Thyroid gland (tissue), 4 donors: ENCODE results near the gene EML5.

ENCODE experiments used
- CTCF ChIP-seq, 6 experiments: fragments of 200-600 bp in 3 of 6; fragments of 450-650 bp in 3 of 6; sonication (generic) in 3 of 6; IDR thresholded peaks; one replicate each; pipeline ENCODE4 v1.5.1; 2016 to 2019; ENCODE audit warnings: antibody characterized with exemption in 6 of 6, mild to moderate bottlenecking in 2 of 6, inconsistent platforms in 1 of 6, moderate library complexity in 1 of 6
- POLR2A ChIP-seq, 2 donors: fragments of 450-650 bp; IDR thresholded peaks; one replicate each; pipeline ENCODE4 v1.6.1; 2017; ENCODE audit warnings: antibody characterized with exemption in 2 of 2, mild to moderate bottlenecking in 2 of 2, moderate library complexity in 1 of 2

GRCh38 chr14:88618476-88618875 is 174.3 kb downstream of the EML5 start:
- TF ChIP-seq CTCF (IDR thresholded peaks at IDR 0.05): no peak
- no peak for TF ChIP-seq POLR2A (IDR thresholded peaks at IDR 0.05)
